Keratinocyte (primary cell): ENCODE results near the gene DISP2. TPM values are rescaled to one million over a fixed set of nuclear protein-coding genes. Genes with fewer than 3 reads are reported as not detected.

Experiments
- DNase-seq: peaks from one replicate; pipeline ENCODE4 v3.0.0-alpha.2; 2011; ENCODE audit warnings: low read depth, missing footprints, low spot score
- FAIRE-seq: peaks from 2 replicates; lab custom pipeline; 2011; peaks lifted over from hg19 to GRCh38; lab: Jason Lieb, UNC
- H2AFZ ChIP-seq: 2 replicates; pipeline ENCODE4 v1.6.0; 2012; ENCODE audit warnings: low read length, control low read depth, inconsistent platforms; ENCODE audit not compliant: control insufficient read depth
- H3K27ac ChIP-seq: 2 replicates; pipeline ENCODE4 v1.5.1; 2011; ENCODE audit warnings: low read length; ENCODE audit not compliant: control insufficient read depth, insufficient read depth
- H3K27me3 ChIP-seq: 3 replicates; pipeline ENCODE4 v1.6.0; 2011; ENCODE audit warnings: low read length; ENCODE audit not compliant: control insufficient read depth, insufficient read depth; ENCODE audit errors: extremely low read depth
- H3K36me3 ChIP-seq, 2 experiments: 2 replicates in 1 of 2; 3 replicates in 1 of 2; pipeline ENCODE4 v1.5.1; 2011; ENCODE audit warnings: low read length in 2 of 2, mild to moderate bottlenecking in 1 of 2; ENCODE audit not compliant: control insufficient read depth in 2 of 2, insufficient read depth in 2 of 2; ENCODE audit errors: extremely low read depth in 1 of 2
- H3K4me1 ChIP-seq: 3 replicates; pipeline ENCODE4 v1.5.1; 2011; ENCODE audit warnings: low read length; ENCODE audit not compliant: control insufficient read depth, insufficient read depth; ENCODE audit errors: extremely low read depth
- H3K4me2 ChIP-seq: 3 replicates; pipeline ENCODE4 v1.6.0; 2011; ENCODE audit warnings: low read depth, low read length; ENCODE audit not compliant: control insufficient read depth, insufficient read depth; ENCODE audit errors: extremely low read depth
- H3K4me3 ChIP-seq, 3 experiments: fragments of 200-600 bp in 1 of 3; sonication (generic) in 1 of 3; 2 replicates in 2 of 3; 3 replicates in 1 of 3; pipeline ENCODE4 v1.5.1; 2011 to 2016; ENCODE audit warnings: low read length in 3 of 3, mild to moderate bottlenecking in 3 of 3, control low read depth in 2 of 3, inconsistent platforms in 1 of 3, low read depth in 1 of 3, mixed read lengths in 1 of 3, mixed run types in 1 of 3, moderate library complexity in 1 of 3; ENCODE audit not compliant: control insufficient read depth in 2 of 3, insufficient read depth in 2 of 3; ENCODE audit errors: extremely low read depth in 1 of 3
- H3K79me2 ChIP-seq: 2 replicates; pipeline ENCODE4 v1.6.0; 2012; ENCODE audit warnings: low read length; ENCODE audit not compliant: control insufficient read depth, insufficient read depth
- H3K9ac ChIP-seq: 3 replicates; pipeline ENCODE4 v1.6.0; 2011; ENCODE audit warnings: low read length; ENCODE audit not compliant: control insufficient read depth, insufficient read depth; ENCODE audit errors: extremely low read depth
- H3K9me1 ChIP-seq: 3 replicates; pipeline ENCODE4 v1.6.0; 2011; ENCODE audit warnings: low read length; ENCODE audit not compliant: control insufficient read depth, insufficient read depth; ENCODE audit errors: extremely low read depth
- H3K9me3 ChIP-seq: 2 replicates; pipeline ENCODE4 v1.5.1; 2012; ENCODE audit warnings: low read depth, low read length; ENCODE audit not compliant: control insufficient read depth
- H4K20me1 ChIP-seq: 3 replicates; pipeline ENCODE4 v1.6.0; 2011; ENCODE audit warnings: low read length; ENCODE audit not compliant: control insufficient read depth, insufficient read depth; ENCODE audit errors: extremely low read depth
- EZH2 ChIP-seq: IDR thresholded peaks from one replicate; pipeline ENCODE4 v1.6.1; 2012; ENCODE audit warnings: inconsistent platforms, mild to moderate bottlenecking, low read length, moderate library complexity
- dilution Hi-C: fragments of 300-500 bp; cut with MboI; formaldehyde crosslinking; loops from one replicate; pipeline ENCODE4 v1.7.0; 2020; ENCODE audit warnings: low sequenced_read_pairs; ENCODE audit not compliant: extremely low pct_ligation_motif_present
- polyA plus RNA-seq, 5 experiments: library from polyadenylated mRNA; depleted of rRNA in 3 of 5; stranded (reverse) in 3 of 5; stranded (forward) in 1 of 5; unstranded in 1 of 5; fragments of >200 nt; gene quantifications; 1 replicate in 1 of 5; 2 replicates in 3 of 5; 3 replicates in 1 of 5; pipeline versions ENCODE4 v1.2.1 to v1.2.3, GENCODE V29; 2011 to 2012; ENCODE audit warnings: missing spikeins in 2 of 5, low read depth in 1 of 5, low replicate concordance in 1 of 5
- TF ChIP-seq, protein P1 (sequence below), 3 experiments: IDR thresholded peaks in 1 of 3; conservative IDR thresholded peaks in 1 of 3; optimal IDR thresholded peaks in 1 of 3; 2 replicates in 2 of 3; 3 replicates in 1 of 3; pipeline versions ENCODE3 to v1.5.1; 2011; ENCODE audit warnings: low read length in 3 of 3, mild to moderate bottlenecking in 3 of 3, moderate library complexity in 2 of 3, control low read depth in 1 of 3, inconsistent platforms in 1 of 3; ENCODE audit not compliant: insufficient read depth in 2 of 3; ENCODE audit errors: extremely low read depth in 1 of 3

The DISP2 gene
- polyA plus RNA-seq, 1 donor (not counting 4 experiments of a cell fraction or from before 2014, with no cell fraction given): 0.12 TPM

DNA sequence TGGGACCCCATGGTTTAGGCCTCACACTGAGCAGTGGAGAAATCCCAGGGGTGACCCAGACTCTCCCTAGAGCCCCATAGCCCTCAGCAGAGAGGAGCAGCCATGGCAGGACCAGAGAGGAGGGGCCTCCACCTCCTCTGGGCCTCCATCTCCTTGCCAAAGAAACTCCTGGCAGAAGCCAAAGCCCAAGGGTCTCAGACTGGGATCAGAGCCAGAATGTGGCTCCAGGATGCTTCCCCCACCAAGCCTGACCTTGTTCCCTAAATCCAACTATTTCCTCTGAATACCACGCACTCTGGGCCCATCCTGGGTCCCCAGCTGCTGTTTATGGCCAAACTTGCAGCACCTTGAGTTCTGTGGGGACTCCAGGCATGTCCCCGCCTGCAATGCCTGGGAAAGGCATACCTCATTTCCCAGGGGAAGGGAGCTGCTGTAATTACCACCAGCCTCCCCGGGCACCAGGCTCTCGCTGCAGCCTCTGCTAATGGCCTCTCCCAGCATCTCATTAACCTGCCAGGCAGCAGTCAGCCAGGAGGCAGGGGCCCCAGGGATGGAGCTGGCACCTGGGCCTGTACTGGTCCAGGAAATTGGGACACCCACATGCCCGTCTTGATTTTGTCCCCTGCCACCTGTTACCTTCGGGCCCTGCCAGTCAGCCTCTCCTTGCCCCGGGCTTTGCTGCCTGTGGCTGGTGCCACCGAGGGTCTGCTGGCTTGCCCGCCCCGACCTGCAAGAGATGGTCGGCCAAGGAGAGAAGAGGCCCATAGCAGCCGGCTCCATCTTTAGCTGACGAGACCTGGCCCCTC is 21.9 kb upstream of the DISP2 start:
- Histone ChIP-seq H3K9ac (peak overlapping the region; percentile 11), H3K79me2 (peaks cover 35% of the 10 kb centered on the region), H3K27ac (no peak overlapping the region), H3K4me2 (peak overlapping the region; percentile 36), H3K4me1 (peaks cover 67% of the 10 kb centered on the region), H2AFZ (no peak overlapping the region), H3K36me3 (peaks cover 22 to 39% of the 10 kb centered on the region in 2 experiments), H3K9me1 (peaks cover 2% of the 10 kb centered on the region), H3K9me3 (no peaks in the 10 kb centered on the region), H3K27me3 (no peaks in the 10 kb centered on the region), H3K4me3 (no peak overlapping the region), H4K20me1 (no peaks in the 10 kb centered on the region)
- FAIRE-seq (peak; percentile 36), DNase-seq (no peak)
- TF ChIP-seq EZH2: no peak
- TF ChIP-seq, protein P1, sequence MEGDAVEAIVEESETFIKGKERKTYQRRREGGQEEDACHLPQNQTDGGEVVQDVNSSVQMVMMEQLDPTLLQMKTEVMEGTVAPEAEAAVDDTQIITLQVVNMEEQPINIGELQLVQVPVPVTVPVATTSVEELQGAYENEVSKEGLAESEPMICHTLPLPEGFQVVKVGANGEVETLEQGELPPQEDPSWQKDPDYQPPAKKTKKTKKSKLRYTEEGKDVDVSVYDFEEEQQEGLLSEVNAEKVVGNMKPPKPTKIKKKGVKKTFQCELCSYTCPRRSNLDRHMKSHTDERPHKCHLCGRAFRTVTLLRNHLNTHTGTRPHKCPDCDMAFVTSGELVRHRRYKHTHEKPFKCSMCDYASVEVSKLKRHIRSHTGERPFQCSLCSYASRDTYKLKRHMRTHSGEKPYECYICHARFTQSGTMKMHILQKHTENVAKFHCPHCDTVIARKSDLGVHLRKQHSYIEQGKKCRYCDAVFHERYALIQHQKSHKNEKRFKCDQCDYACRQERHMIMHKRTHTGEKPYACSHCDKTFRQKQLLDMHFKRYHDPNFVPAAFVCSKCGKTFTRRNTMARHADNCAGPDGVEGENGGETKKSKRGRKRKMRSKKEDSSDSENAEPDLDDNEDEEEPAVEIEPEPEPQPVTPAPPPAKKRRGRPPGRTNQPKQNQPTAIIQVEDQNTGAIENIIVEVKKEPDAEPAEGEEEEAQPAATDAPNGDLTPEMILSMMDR (optimal IDR thresholded peaks at IDR 0.05 in 1 of 3, IDR thresholded peaks at IDR 0.05 in 1 of 3, conservative IDR thresholded peaks at IDR 0.05 in 1 of 3; ENCODE audit: extremely low read depth in 1 of 3, insufficient read depth in 2 of 3, low read length in 3 of 3): no peak
- dilution Hi-C loops: no loop called here

DNA sequence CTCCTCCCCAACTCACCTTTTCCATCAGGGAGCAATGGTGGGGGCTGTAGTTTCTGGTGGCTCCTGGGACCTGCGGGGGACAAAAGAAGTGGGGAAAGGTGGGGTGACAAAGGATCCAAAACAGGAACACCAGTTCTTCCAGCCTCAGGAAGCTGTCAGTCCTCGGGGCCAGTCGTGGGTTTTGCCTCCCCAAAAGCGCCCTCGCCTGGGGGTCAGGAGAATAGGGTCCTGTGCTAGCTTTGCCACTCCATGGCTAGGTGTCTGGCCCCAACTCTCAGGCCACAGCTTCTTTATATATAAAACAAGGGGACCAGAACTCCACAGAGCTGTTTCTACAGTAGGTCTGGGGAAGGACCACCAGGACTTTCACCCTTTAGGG is 21.3 kb upstream of the DISP2 start:
- peaks cover 22 to 39% of the 10 kb centered on the region in 2 experiments for H3K36me3 ChIP-seq
- peaks cover 2% of the 10 kb centered on the region for H3K9me1 ChIP-seq
- no peaks in the 10 kb centered on the region for H3K9me3 ChIP-seq
- no peaks in the 10 kb centered on the region for H3K27me3 ChIP-seq
- H3K9ac ChIP-seq: no peak overlapping the region
- H3K4me2 ChIP-seq: peak overlapping the region; percentile 97
- FAIRE-seq (no peak), DNase-seq (no peak)
- H3K27ac ChIP-seq: no peak overlapping the region
- peaks cover 35% of the 10 kb centered on the region for H3K79me2 ChIP-seq
- H4K20me1 ChIP-seq: no peaks in the 10 kb centered on the region
- H3K4me3 ChIP-seq: no peak overlapping the region
- dilution Hi-C loops: no loop called here
- H3K4me1 ChIP-seq: peaks cover 71% of the 10 kb centered on the region
- no peak overlapping the region for H2AFZ ChIP-seq
- no peak for TF ChIP-seq EZH2
- TF ChIP-seq, protein P1 (optimal IDR thresholded peaks at IDR 0.05 in 1 of 3, IDR thresholded peaks at IDR 0.05 in 1 of 3, conservative IDR thresholded peaks at IDR 0.05 in 1 of 3; ENCODE audit: extremely low read depth in 1 of 3, insufficient read depth in 2 of 3, low read length in 3 of 3): no peak
